H1 (cell line): Measurements from ENCODE around the gene ACTR1A. TPM values are rescaled to one million over a fixed set of nuclear protein-coding genes. Genes with fewer than 3 reads are reported as not detected.

Experiments
- CTCF ChIA-PET: fragments of 300-600 bp; sonication (Branson Sonifier 250); formaldehyde crosslinking; loops from one replicate; lab custom pipeline; 2021; ENCODE audit not compliant: partially characterized antibody; lab: Charles Lee
- POLR2A ChIA-PET: fragments of 300-600 bp; sonication (Branson Sonifier 250); formaldehyde crosslinking; loops from one replicate; lab custom pipeline; 2021; ENCODE audit warnings: inconsistent platforms; ENCODE audit not compliant: partially characterized antibody; lab: Charles Lee
- DNase-seq, 2 experiments: peaks; one replicate each; pipeline versions ENCODE4 v3.0.0 to v3.0.0-alpha.2; 2010 to 2022; ENCODE audit warnings: low spot score in 2 of 2, low read depth in 1 of 2, mixed read lengths in 1 of 2
- FAIRE-seq: peaks from 2 replicates; lab custom pipeline; 2011; peaks lifted over from hg19 to GRCh38; lab: Jason Lieb, UNC
- H2AFZ ChIP-seq: 2 replicates; pipeline ENCODE4 v1.8.1; 2012; ENCODE audit warnings: low read length, inconsistent platforms
- H2AK5ac ChIP-seq: 2 replicates; pipeline ENCODE4 v1.6.1; 2013; ENCODE audit warnings: low read depth, low read length
- H2BK120ac ChIP-seq: replicated peaks from 2 replicates; pipeline ENCODE3; 2013; ENCODE audit warnings: low read depth, low read length, inconsistent platforms
- H2BK12ac ChIP-seq: 2 replicates; pipeline ENCODE4 v1.6.1; 2013; ENCODE audit warnings: low read depth, low read length
- H2BK15ac ChIP-seq: 2 replicates; pipeline ENCODE4 v1.6.1; 2013; ENCODE audit warnings: low read length
- H2BK20ac ChIP-seq: 2 replicates; pipeline ENCODE4 v1.6.1; 2013; ENCODE audit warnings: low read length
- H2BK5ac ChIP-seq: 2 replicates; pipeline ENCODE4 v1.6.1; 2013; ENCODE audit warnings: low read depth, low read length
- H3K14ac ChIP-seq: 2 replicates; pipeline ENCODE4 v1.6.1; 2013; ENCODE audit warnings: inconsistent platforms; ENCODE audit not compliant: insufficient read length
- H3K18ac ChIP-seq: 2 replicates; pipeline ENCODE4 v1.6.1; 2013; ENCODE audit warnings: low read length; ENCODE audit errors: extremely low read depth
- H3K23ac ChIP-seq: 2 replicates; pipeline ENCODE4 v1.6.1; 2013; ENCODE audit warnings: inconsistent platforms; ENCODE audit not compliant: insufficient read length
- H3K23me2 ChIP-seq: 2 replicates; pipeline ENCODE4 v1.6.1; 2013; ENCODE audit warnings: low read depth, low read length
- H3K27ac ChIP-seq: 2 replicates; pipeline ENCODE4 v1.6.1; 2011; ENCODE audit warnings: low read depth, low read length, inconsistent platforms
- H3K27me3 ChIP-seq, 4 experiments: replicated peaks in 1 of 4; 1 replicate in 1 of 4; 2 replicates in 3 of 4; pipeline versions ENCODE4 v1.6.1 to v1.8.1; 2011 to 2013; ENCODE audit warnings: low read length in 3 of 4, mild to moderate bottlenecking in 3 of 4, inconsistent platforms in 2 of 4, mixed read lengths in 2 of 4, moderate library complexity in 1 of 4; ENCODE audit not compliant: control insufficient read depth in 3 of 4, insufficient read depth in 3 of 4; ENCODE audit errors: extremely low read depth in 1 of 4
- H3K36me3 ChIP-seq, 4 experiments: 2 replicates each; pipeline versions ENCODE4 v1.6.1 to v1.8.1; 2011 to 2013; ENCODE audit warnings: mild to moderate bottlenecking in 4 of 4, low read length in 3 of 4, moderate library complexity in 2 of 4, control low read depth in 1 of 4, inconsistent platforms in 1 of 4; ENCODE audit not compliant: insufficient read depth in 4 of 4, control insufficient read depth in 2 of 4
- H3K4ac ChIP-seq: replicated peaks from 2 replicates; pipeline ENCODE3; 2013; ENCODE audit warnings: low read length, low read depth, mixed read lengths, inconsistent platforms; ENCODE audit not compliant: insufficient read length
- H3K4me1 ChIP-seq, 4 experiments: replicated peaks in 1 of 4; 1 replicate in 1 of 4; 2 replicates in 3 of 4; pipeline versions ENCODE4 v1.6.1 to v1.8.1; 2011 to 2013; ENCODE audit warnings: low read length in 3 of 4, inconsistent platforms in 2 of 4, mixed read lengths in 1 of 4; ENCODE audit not compliant: insufficient read depth in 4 of 4, control insufficient read depth in 3 of 4
- H3K4me2 ChIP-seq, 2 experiments: 2 replicates each; pipeline versions ENCODE4 v1.6.1 to v1.8.1; 2011 to 2013; ENCODE audit warnings: low read depth in 2 of 2, low read length in 2 of 2, control low read depth in 1 of 2, inconsistent platforms in 1 of 2, mild to moderate bottlenecking in 1 of 2; ENCODE audit not compliant: insufficient read depth in 1 of 2
- H3K4me3 ChIP-seq, 4 experiments: fragments of 200-600, 300-600 bp in 1 of 4; sonication (generic), shearing (Covaris generic), sonication (Bioruptor Twin) in 1 of 4; 2 replicates each; pipeline versions ENCODE4 v1.5.1 to v1.8.1; 2011 to 2016; ENCODE audit warnings: low read length in 4 of 4, low read depth in 3 of 4, control low read depth in 2 of 4, inconsistent platforms in 2 of 4, mild to moderate bottlenecking in 2 of 4, mixed read lengths in 1 of 4, moderate library complexity in 1 of 4; ENCODE audit not compliant: insufficient read depth in 2 of 4; ENCODE audit errors: extremely low read depth in 1 of 4
- H3K56ac ChIP-seq: replicated peaks from 2 replicates; pipeline ENCODE3; 2013; ENCODE audit warnings: low read depth, mild to moderate bottlenecking, mixed read lengths, low read length, inconsistent platforms; ENCODE audit not compliant: insufficient read length
- H3K79me1 ChIP-seq: 2 replicates; pipeline ENCODE4 v1.6.1; 2013; ENCODE audit warnings: low read depth, low read length, control low read depth
- H3K79me2 ChIP-seq, 2 experiments: 2 replicates each; pipeline versions ENCODE4 v1.6.1 to v1.8.1; 2012 to 2013; ENCODE audit warnings: low read length in 2 of 2, mild to moderate bottlenecking in 2 of 2, inconsistent platforms in 1 of 2; ENCODE audit not compliant: insufficient read depth in 2 of 2, control insufficient read depth in 1 of 2
- H3K9ac ChIP-seq, 4 experiments: replicated peaks in 1 of 4; 1 replicate in 1 of 4; 2 replicates in 3 of 4; pipeline versions ENCODE4 v1.6.1 to v1.8.1; 2011 to 2013; ENCODE audit warnings: low read depth in 3 of 4, low read length in 3 of 4, control low read depth in 2 of 4, mild to moderate bottlenecking in 2 of 4, moderate library complexity in 2 of 4, inconsistent platforms in 1 of 4; ENCODE audit errors: extremely low read depth in 1 of 4
- H3K9me3 ChIP-seq, 2 experiments: 2 replicates each; pipeline versions ENCODE4 v1.6.1 to v1.8.1; 2012 to 2013; ENCODE audit warnings: mild to moderate bottlenecking in 2 of 2, moderate library complexity in 2 of 2, control low read depth in 1 of 2, inconsistent platforms in 1 of 2, low read depth in 1 of 2, low read length in 1 of 2, mixed read lengths in 1 of 2; ENCODE audit not compliant: insufficient read depth in 2 of 2
- H4K20me1 ChIP-seq, 2 experiments: replicated peaks in 1 of 2; 2 replicates each; pipeline versions ENCODE3 to v1.8.1; 2011 to 2013; ENCODE audit warnings: inconsistent platforms in 2 of 2, low read length in 2 of 2, mild to moderate bottlenecking in 1 of 2; ENCODE audit not compliant: insufficient read depth in 2 of 2, control insufficient read depth in 1 of 2
- H4K5ac ChIP-seq: 2 replicates; pipeline ENCODE4 v1.6.1; 2013; ENCODE audit warnings: low read length, low read depth, mixed read lengths, inconsistent platforms; ENCODE audit not compliant: insufficient read length
- H4K8ac ChIP-seq: 2 replicates; pipeline ENCODE4 v1.8.0; 2013; ENCODE audit warnings: mild to moderate bottlenecking, moderate library complexity, low read length, inconsistent platforms; ENCODE audit not compliant: insufficient read depth; ENCODE audit errors: extremely low read depth
- H4K91ac ChIP-seq: replicated peaks from 2 replicates; pipeline ENCODE3; 2013; ENCODE audit warnings: low read length, mixed read lengths, inconsistent platforms; ENCODE audit not compliant: insufficient read length
- ASH2L ChIP-seq: fragments of 200-600, 300-600 bp; sonication (generic); IDR thresholded peaks from one replicate; pipeline ENCODE4 v1.7.1; 2017; ENCODE audit warnings: low read length
- BACH1 ChIP-seq: IDR thresholded peaks from 2 replicates; pipeline ENCODE4 v1.6.1; 2012; ENCODE audit warnings: low read length, improper control_type of control experiment
- BRCA1 ChIP-seq: IDR thresholded peaks from 2 replicates; pipeline ENCODE4 v1.6.1; 2012; ENCODE audit warnings: low read depth, low read length, improper control_type of control experiment
- CHD1 ChIP-seq: IDR thresholded peaks from 2 replicates; pipeline ENCODE4 v1.6.1; 2012; ENCODE audit warnings: low read depth, low read length, improper control_type of control experiment
- KDM1A ChIP-seq: fragments of 200-600, 300-600 bp; sonication (generic); IDR thresholded peaks from 2 replicates; pipeline ENCODE4 v1.7.1; 2016; ENCODE audit warnings: mild to moderate bottlenecking, low read length, borderline replicate concordance
- SP2 ChIP-seq: IDR thresholded peaks from 2 replicates; pipeline ENCODE4 v1.6.1; 2012; ENCODE audit warnings: mild to moderate bottlenecking, low read length, inconsistent platforms
- SUZ12 ChIP-seq: fragments of 200-600 bp; sonication (generic); IDR thresholded peaks from 2 replicates; pipeline ENCODE4 v1.6.1; 2012; ENCODE audit warnings: mild to moderate bottlenecking, inconsistent platforms, low read length, moderate library complexity, mixed read lengths
- TEAD4 ChIP-seq: IDR thresholded peaks from 2 replicates; pipeline ENCODE4 v1.6.1; 2012; ENCODE audit warnings: low read depth, low read length, inconsistent platforms, mixed read lengths
- YY1 ChIP-seq: IDR thresholded peaks from 2 replicates; pipeline ENCODE4 v1.6.1; 2011; ENCODE audit warnings: low read depth, mild to moderate bottlenecking, low read length
- ZNF274 ChIP-seq: IDR thresholded peaks from 2 replicates; pipeline ENCODE4 v1.7.0; 2012; ENCODE audit warnings: low read length, borderline replicate concordance; ENCODE audit errors: extremely low read depth
- WGBS, 2 experiments: shearing (Covaris generic) in 1 of 2; methylation state at CpG; one replicate each; pipeline versions ENCODE4 v1.1.6 to v1.1.7; 2013 to 2015; ENCODE audit warnings: low lambda C conversion rate in 2 of 2, mixed read lengths in 2 of 2, inconsistent platforms in 1 of 2, low coverage in 1 of 2, missing lambda C conversion rate in 1 of 2; ENCODE audit not compliant: insufficient replicate concordance in 2 of 2, insufficient coverage in 1 of 2, insufficient read length in 1 of 2; ENCODE audit errors: extremely low coverage in 1 of 2, missing lambda C conversion rate in 1 of 2; 5-methylcytosine and 5-hydroxymethylcytosine counted together
- polyA plus RNA-seq, 7 experiments: library from polyadenylated mRNA; depleted of rRNA in 3 of 7; stranded (reverse) in 5 of 7; unstranded in 2 of 7; fragments of >200 nt in 5 of 7; fragments of 200-250 nt in 2 of 7; gene quantifications; 1 replicate in 5 of 7; 2 replicates in 1 of 7; 4 replicates in 1 of 7; pipeline versions ENCODE4 v1.2.1 to v1.2.3, GENCODE V29; 2011 to 2013; ENCODE audit warnings: missing spikeins in 2 of 7, mixed read lengths in 2 of 7
- total RNA-seq: library from RNA; stranded (reverse); fragmentation: NEBNext Ultra II Directional; extraction: Animal tissue kit (Norgen Biotek cat#: 25700); gene quantifications from 2 replicates; pipeline ENCODE4 v1.2.1, GENCODE V29; 2021
- TF ChIP-seq, protein P1 (sequence below), 3 experiments: IDR thresholded peaks; 1 replicate in 2 of 3; 2 replicates in 1 of 3; pipeline versions ENCODE4 v1.5.1 to v1.6.1; 2011; ENCODE audit warnings: low read length in 3 of 3, mild to moderate bottlenecking in 3 of 3, inconsistent platforms in 2 of 3, low read depth in 1 of 3, moderate library complexity in 1 of 3; ENCODE audit not compliant: insufficient read depth in 1 of 3; ENCODE audit errors: control extremely low read depth in 1 of 3
- TF ChIP-seq, protein P2 (sequence below): IDR thresholded peaks from 2 replicates; pipeline ENCODE4 v1.6.1; 2011; ENCODE audit warnings: low read depth, mild to moderate bottlenecking, low read length; ENCODE audit not compliant: insufficient read depth

ACTR1A gene
- total and polyA plus RNA-seq, 2 of the 8 experiments (the other 6 are each of a cell fraction or from before 2014, with no cell fraction given), result 78.6 to 86.3 TPM

DNA sequence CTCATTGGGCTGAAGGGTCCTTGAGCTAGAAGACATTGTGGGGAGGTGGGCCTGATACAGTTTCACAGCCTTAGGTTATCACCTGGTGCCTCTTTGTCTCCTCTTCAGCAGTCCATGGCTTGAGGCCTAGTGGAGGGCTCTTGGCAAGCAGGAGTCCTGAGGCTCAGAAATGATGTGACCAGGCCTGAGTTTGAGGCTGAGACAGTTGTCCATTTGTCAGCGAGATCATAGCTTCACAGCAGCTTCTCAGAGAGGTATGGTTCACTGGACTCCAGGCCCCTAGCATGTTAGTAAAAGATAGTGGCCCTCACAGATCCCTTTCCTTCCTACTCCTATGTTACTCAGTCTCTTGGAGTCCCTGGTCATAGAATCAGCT is 20.4 kb upstream of the ACTR1A start:
- H2BK20ac ChIP-seq, result no peak overlapping the region
- FAIRE-seq (no peak), DNase-seq (no peak)
- H3K14ac ChIP-seq, result no peak overlapping the region
- no peaks in the 10 kb centered on the region for H3K9me3 ChIP-seq
- no peak overlapping the region for H3K4me2 ChIP-seq
- H3K56ac ChIP-seq, result no peak overlapping the region
- no peak overlapping the region for H3K27ac ChIP-seq
- H3K23ac ChIP-seq, result no peak overlapping the region
- no peaks in the 10 kb centered on the region for H3K4me1 ChIP-seq
- H2BK5ac ChIP-seq, result no peak overlapping the region
- H2BK12ac ChIP-seq, result no peak overlapping the region
- H2BK15ac ChIP-seq, result no peak overlapping the region
- no peaks in the 10 kb centered on the region for H3K79me2 ChIP-seq
- peaks cover 0 to 2% of the 10 kb centered on the region in 2 experiments for H4K20me1 ChIP-seq
- H3K4me3 ChIP-seq, result no peak overlapping the region
- H4K91ac ChIP-seq, result no peak overlapping the region
- H3K79me1 ChIP-seq, result no peaks in the 10 kb centered on the region; the same call in 1 of the 2 replicates
- ChIA-PET POLR2A (interaction anchor here (1.6 kb wide), 1 partner anchor 19 kb away, joined by 6 read pairs; the partner anchor contains the start of gene SUFU), CTCF (interaction anchor here (0.8 to 1.7 kb wide), 7 partner anchors 9 to 50 kb away, joined by 3 to 6 read pairs (median 4); partner anchors contain the start of gene SUFU)
- H4K5ac ChIP-seq, result no peak overlapping the region
- H3K36me3 ChIP-seq, result no peaks in the 10 kb centered on the region; a peak in 1 of 8 replicates
- no peak overlapping the region for H4K8ac ChIP-seq
- no peak overlapping the region for H2AFZ ChIP-seq
- no peak overlapping the region for H3K4ac ChIP-seq
- no peak overlapping the region for H3K9ac ChIP-seq
- no peaks in the 10 kb centered on the region for H3K27me3 ChIP-seq
- no peaks in the 10 kb centered on the region for H3K23me2 ChIP-seq
- no peak overlapping the region for H3K18ac ChIP-seq
- 92% methylated on average over 1 of the region's 1 CpG; no CpG with 5 or more reads in 1 of the 2 experiments for WGBS, 2 experiments
- H2BK120ac ChIP-seq, result no peak overlapping the region
- no peak overlapping the region for H2AK5ac ChIP-seq
- no peak for TF ChIP-seq SUZ12
- TF ChIP-seq KDM1A, result no peak
- no peak for TF ChIP-seq YY1
- TF ChIP-seq CHD1, result no peak
- no peak for TF ChIP-seq TEAD4
- TF ChIP-seq SP2, result no peak
- no peak for TF ChIP-seq ASH2L
- TF ChIP-seq ZNF274, result no peak
- TF ChIP-seq, protein P1, sequence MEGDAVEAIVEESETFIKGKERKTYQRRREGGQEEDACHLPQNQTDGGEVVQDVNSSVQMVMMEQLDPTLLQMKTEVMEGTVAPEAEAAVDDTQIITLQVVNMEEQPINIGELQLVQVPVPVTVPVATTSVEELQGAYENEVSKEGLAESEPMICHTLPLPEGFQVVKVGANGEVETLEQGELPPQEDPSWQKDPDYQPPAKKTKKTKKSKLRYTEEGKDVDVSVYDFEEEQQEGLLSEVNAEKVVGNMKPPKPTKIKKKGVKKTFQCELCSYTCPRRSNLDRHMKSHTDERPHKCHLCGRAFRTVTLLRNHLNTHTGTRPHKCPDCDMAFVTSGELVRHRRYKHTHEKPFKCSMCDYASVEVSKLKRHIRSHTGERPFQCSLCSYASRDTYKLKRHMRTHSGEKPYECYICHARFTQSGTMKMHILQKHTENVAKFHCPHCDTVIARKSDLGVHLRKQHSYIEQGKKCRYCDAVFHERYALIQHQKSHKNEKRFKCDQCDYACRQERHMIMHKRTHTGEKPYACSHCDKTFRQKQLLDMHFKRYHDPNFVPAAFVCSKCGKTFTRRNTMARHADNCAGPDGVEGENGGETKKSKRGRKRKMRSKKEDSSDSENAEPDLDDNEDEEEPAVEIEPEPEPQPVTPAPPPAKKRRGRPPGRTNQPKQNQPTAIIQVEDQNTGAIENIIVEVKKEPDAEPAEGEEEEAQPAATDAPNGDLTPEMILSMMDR (IDR thresholded peaks at IDR 0.05; ENCODE audit: control extremely low read depth in 1 of 3, insufficient read depth in 1 of 3, low read depth in 1 of 3, low read length in 3 of 3), result no peak
- TF ChIP-seq BRCA1, result no peak
- TF ChIP-seq, protein P2, sequence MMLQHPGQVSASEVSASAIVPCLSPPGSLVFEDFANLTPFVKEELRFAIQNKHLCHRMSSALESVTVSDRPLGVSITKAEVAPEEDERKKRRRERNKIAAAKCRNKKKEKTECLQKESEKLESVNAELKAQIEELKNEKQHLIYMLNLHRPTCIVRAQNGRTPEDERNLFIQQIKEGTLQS, result no peak
- TF ChIP-seq BACH1, result no peak
